IMR-90 (cell line): ENCODE measurements around the gene PODNL1.

ENCODE experiments used
- BHLHE40 ChIP-seq: fragments of 150-350 bp; IDR thresholded peaks from 2 replicates; pipeline ENCODE4 v1.6.1; 2016; ENCODE audit warnings: mild to moderate bottlenecking, low read depth, low read length
- CEBPB ChIP-seq: IDR thresholded peaks from 2 replicates; pipeline ENCODE4 v1.6.1; 2012; ENCODE audit warnings: low read depth, low read length, improper control_type of control experiment
- CTCF ChIP-seq: conservative IDR thresholded peaks from 2 replicates; pipeline ENCODE4 v1.5.1; 2012; ENCODE audit warnings: mild to moderate bottlenecking, low read depth, low read length, improper control_type of control experiment
- ELK1 ChIP-seq: fragments of 150-350 bp; IDR thresholded peaks from 2 replicates; pipeline ENCODE4 v1.6.1; 2016; ENCODE audit warnings: low read depth, mild to moderate bottlenecking, low read length, moderate library complexity, borderline replicate concordance
- FOS ChIP-seq: fragments of 150-350 bp; IDR thresholded peaks from 2 replicates; pipeline ENCODE4 v1.6.1; 2016; ENCODE audit warnings: low read depth, low read length
- MAFK ChIP-seq: IDR thresholded peaks from 2 replicates; pipeline ENCODE4 v1.6.1; 2012; ENCODE audit warnings: low read depth, low read length, improper control_type of control experiment
- MAZ ChIP-seq: IDR thresholded peaks from 2 replicates; pipeline ENCODE4 v1.6.1; 2012; ENCODE audit warnings: low read depth, mild to moderate bottlenecking, low read length, improper control_type of control experiment, moderate library complexity, borderline replicate concordance
- MXI1 ChIP-seq: IDR thresholded peaks from 2 replicates; pipeline ENCODE4 v1.6.1; 2012; ENCODE audit warnings: low read depth, mild to moderate bottlenecking, low read length, moderate library complexity, borderline replicate concordance
- NFE2L2 ChIP-seq: fragments of 150-350 bp; IDR thresholded peaks from 2 replicates; pipeline ENCODE4 v1.6.1; 2016; ENCODE audit warnings: low read depth, mild to moderate bottlenecking, low read length
- POLR2A ChIP-seq: IDR thresholded peaks from 2 replicates; pipeline ENCODE4 v1.6.1; 2012; ENCODE audit warnings: mild to moderate bottlenecking, low read depth, low read length
- RAD21 ChIP-seq: IDR thresholded peaks from 2 replicates; pipeline ENCODE4 v1.6.1; 2012; ENCODE audit warnings: low read length, improper control_type of control experiment
- RCOR1 ChIP-seq: IDR thresholded peaks from 2 replicates; pipeline ENCODE4 v1.6.1; 2012; ENCODE audit warnings: mild to moderate bottlenecking, low read length, improper control_type of control experiment; ENCODE audit not compliant: insufficient replicate concordance
- RFX5 ChIP-seq: IDR thresholded peaks from 2 replicates; pipeline ENCODE4 v1.8.0; 2012; ENCODE audit warnings: low read depth, mild to moderate bottlenecking, low read length, moderate library complexity

DNA sequence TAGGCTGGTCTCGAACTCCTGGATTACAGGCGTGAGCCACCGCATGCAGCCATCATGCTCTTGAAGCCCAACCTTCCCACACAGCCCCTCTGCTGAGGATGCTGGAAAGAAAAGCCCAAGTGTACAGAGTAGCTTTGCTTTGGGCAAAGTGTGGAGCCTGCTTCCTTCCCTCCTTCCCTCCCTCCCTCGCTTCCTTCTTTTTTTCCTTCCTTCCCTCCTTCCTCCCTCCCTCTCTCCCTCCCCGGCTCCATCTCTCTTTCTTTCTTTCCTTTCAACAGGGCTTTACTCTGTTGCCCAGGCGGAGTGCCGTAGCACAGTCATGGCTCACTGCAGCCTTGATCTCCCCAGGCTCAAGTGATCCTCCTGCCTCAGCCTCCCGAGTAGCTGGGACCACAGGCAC, 29.5 kb downstream of the PODNL1 start:
- TF ChIP-seq CTCF (no peak), POLR2A (no peak), FOS (no peak), NFE2L2 (no peak), CEBPB (no peak), RAD21 (no peak), MAFK (no peak), MAZ (no peak), MXI1 (no peak), RCOR1 (no peak), ELK1 (no peak), BHLHE40 (no peak), RFX5 (no peak)
